WERI-Rb-1 (cell line): ENCODE results near the gene SLC4A9.

Experiments
- DNase-seq: peaks from one replicate; pipeline ENCODE4 v3.0.0-alpha.2; 2020
- H3K27ac ChIP-seq: fragments of 250-450 bp; sonication (Bioruptor Pico); 2 replicates; pipeline ENCODE4 v1.5.1; 2020; ENCODE audit warnings: mild to moderate bottlenecking, moderate library complexity
- H3K27me3 ChIP-seq: fragments of 250-450 bp; sonication (Bioruptor Pico); 2 replicates; pipeline ENCODE4 v1.5.1; 2021; ENCODE audit warnings: mild to moderate bottlenecking, low read depth, moderate library complexity; ENCODE audit not compliant: insufficient read depth, severe bottlenecking
- H3K36me3 ChIP-seq: fragments of 250-450 bp; sonication (Bioruptor Pico); 2 replicates; pipeline ENCODE4 v1.5.1; 2020; ENCODE audit warnings: mild to moderate bottlenecking, moderate library complexity
- H3K4me3 ChIP-seq: 2 replicates; pipeline ENCODE4 v1.5.1; 2011; ENCODE audit warnings: low read depth, mild to moderate bottlenecking, control low read depth, low read length
- H3K9me3 ChIP-seq: fragments of 250-450 bp; sonication (Bioruptor Pico); 2 replicates; pipeline ENCODE4 v1.5.1; 2021; ENCODE audit warnings: mild to moderate bottlenecking, moderate library complexity; ENCODE audit not compliant: severe bottlenecking
- CTCF ChIP-seq: IDR thresholded peaks from 2 replicates; pipeline ENCODE4 v1.5.1; 2011; ENCODE audit warnings: low read depth, mild to moderate bottlenecking, control low read depth, inconsistent platforms, low read length

Gene SLC4A9

GRCh38 chr5:140358738-140359310, 1.2 kb upstream of the SLC4A9 start:
- Histone ChIP-seq H3K27ac (no peak overlapping the region), H3K27me3 (no peaks in the 10 kb centered on the region), H3K36me3 (no peaks in the 10 kb centered on the region), H3K4me3 (no peak overlapping the region), H3K9me3 (no peaks in the 10 kb centered on the region)
- peak; percentile 48 for DNase-seq
- peak; percentile 56 for TF ChIP-seq CTCF

GRCh38 chr5:140360681-140361479, 886 bp downstream of the SLC4A9 start:
- no peaks in the 10 kb centered on the region for H3K9me3 ChIP-seq
- no peak for DNase-seq
- no peaks in the 10 kb centered on the region for H3K27me3 ChIP-seq
- TF ChIP-seq CTCF: no peak
- H3K4me3 ChIP-seq: no peak overlapping the region
- H3K36me3 ChIP-seq: no peaks in the 10 kb centered on the region
- H3K27ac ChIP-seq: no peak overlapping the region

GRCh38 chr5:140361901-140362300, 1.9 kb downstream of the SLC4A9 start:
- Histone ChIP-seq H3K27ac (no peak overlapping the region), H3K36me3 (no peaks in the 10 kb centered on the region), H3K9me3 (no peaks in the 10 kb centered on the region), H3K4me3 (no peak overlapping the region), H3K27me3 (no peaks in the 10 kb centered on the region)
- DNase-seq: no peak
- no peak for TF ChIP-seq CTCF

- no peaks in the 10 kb centered on the region for H3K36me3 ChIP-seq
- no peak for TF ChIP-seq CTCF
- no peaks in the 10 kb centered on the region for H3K9me3 ChIP-seq
- H3K4me3 ChIP-seq: no peak overlapping the region
- no peaks in the 10 kb centered on the region for H3K27me3 ChIP-seq
- DNase-seq: no peak
- H3K27ac ChIP-seq: no peak overlapping the region
Observed at GRCh38 chr5:140362311-140362710, 2.3 kb downstream of the SLC4A9 start.

DNA sequence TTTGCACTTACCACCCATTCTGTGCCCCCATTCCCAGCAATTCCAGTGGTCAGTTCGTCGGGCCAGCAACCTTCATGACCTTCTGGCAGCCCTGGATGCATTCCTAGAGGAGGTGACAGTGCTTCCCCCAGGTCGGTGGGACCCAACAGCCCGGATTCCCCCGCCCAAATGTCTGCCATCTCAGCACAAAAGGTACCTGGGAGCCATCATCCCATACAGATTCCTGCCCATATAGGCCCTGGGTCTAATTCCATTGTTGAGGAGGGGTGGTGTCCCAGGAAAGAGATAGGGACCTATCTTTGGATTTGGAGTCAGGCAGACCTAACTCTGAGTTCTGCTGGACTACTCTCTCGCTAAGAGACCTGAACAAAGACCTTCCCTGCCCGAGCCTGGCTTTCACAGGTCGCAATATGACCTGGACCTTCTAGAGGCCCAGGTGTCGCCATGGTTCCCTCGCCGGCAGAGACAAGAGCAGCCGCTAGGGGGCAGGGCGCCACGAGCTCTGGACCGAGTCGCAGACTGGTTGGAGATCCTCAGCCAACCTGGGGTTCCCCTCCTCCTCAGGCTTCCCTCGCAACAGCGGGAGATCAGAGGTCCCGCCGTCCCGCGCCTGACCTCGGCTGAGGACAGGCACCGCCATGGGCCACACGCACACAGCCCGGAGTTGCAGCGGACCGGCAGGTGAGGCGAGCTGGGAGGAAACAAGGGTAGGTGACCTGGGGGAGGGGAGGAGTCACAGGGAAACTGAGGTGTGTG, 3.1 kb downstream of the SLC4A9 start:
- peak; percentile 88 for DNase-seq
- Histone ChIP-seq H3K9me3 (no peaks in the 10 kb centered on the region), H3K27ac (no peak overlapping the region), H3K27me3 (no peaks in the 10 kb centered on the region), H3K36me3 (no peaks in the 10 kb centered on the region), H3K4me3 (peak overlapping the region; percentile 36)
- TF ChIP-seq CTCF: peak; percentile 98
